OCI-LY7 (cell line): Measurements from ENCODE around the gene KATNAL1.

Source experiments
- CTCF ChIP-seq: fragments of 200-600 bp; sonication (generic); conservative IDR thresholded peaks from 2 replicates; pipeline ENCODE4 v1.5.1; 2014; ENCODE audit warnings: mild to moderate bottlenecking, antibody characterized with exemption, low read length, moderate library complexity, mixed read lengths
- EZH2phosphoT487 ChIP-seq: fragments of 200-600 bp; sonication (generic); IDR thresholded peaks from 2 replicates; pipeline ENCODE4 v1.6.1; 2018; ENCODE audit warnings: low read depth, borderline replicate concordance, mild to moderate bottlenecking, mixed run types, antibody characterized with exemption, low read length, moderate library complexity, mixed read lengths

GRCh38 chr13:30331331-30331771 lies 24.0 kb upstream of the KATNAL1 start:
- TF ChIP-seq CTCF (no peak), EZH2phosphoT487 (no peak)
